H1 (cell line): ENCODE measurements around the gene STIM1. TPM values are rescaled to one million over a fixed set of nuclear protein-coding genes. Genes with fewer than 3 reads are reported as not detected.

Experiments
- CTCF ChIA-PET: fragments of 300-600 bp; sonication (Branson Sonifier 250); formaldehyde crosslinking; loops from one replicate; lab custom pipeline; 2021; ENCODE audit not compliant: partially characterized antibody; lab: Charles Lee
- POLR2A ChIA-PET: fragments of 300-600 bp; sonication (Branson Sonifier 250); formaldehyde crosslinking; loops from one replicate; lab custom pipeline; 2021; ENCODE audit warnings: inconsistent platforms; ENCODE audit not compliant: partially characterized antibody; lab: Charles Lee
- DNase-seq, 2 experiments: peaks; one replicate each; pipeline versions ENCODE4 v3.0.0 to v3.0.0-alpha.2; 2010 to 2022; ENCODE audit warnings: low spot score in 2 of 2, low read depth in 1 of 2, mixed read lengths in 1 of 2
- FAIRE-seq: peaks from 2 replicates; lab custom pipeline; 2011; peaks lifted over from hg19 to GRCh38; lab: Jason Lieb, UNC
- H2AFZ ChIP-seq: 2 replicates; pipeline ENCODE4 v1.8.1; 2012; ENCODE audit warnings: low read length, inconsistent platforms
- H2AK5ac ChIP-seq: 2 replicates; pipeline ENCODE4 v1.6.1; 2013; ENCODE audit warnings: low read depth, low read length
- H2BK120ac ChIP-seq: replicated peaks from 2 replicates; pipeline ENCODE3; 2013; ENCODE audit warnings: low read depth, low read length, inconsistent platforms
- H2BK12ac ChIP-seq: 2 replicates; pipeline ENCODE4 v1.6.1; 2013; ENCODE audit warnings: low read depth, low read length
- H2BK15ac ChIP-seq: 2 replicates; pipeline ENCODE4 v1.6.1; 2013; ENCODE audit warnings: low read length
- H2BK20ac ChIP-seq: 2 replicates; pipeline ENCODE4 v1.6.1; 2013; ENCODE audit warnings: low read length
- H2BK5ac ChIP-seq: 2 replicates; pipeline ENCODE4 v1.6.1; 2013; ENCODE audit warnings: low read depth, low read length
- H3K14ac ChIP-seq: 2 replicates; pipeline ENCODE4 v1.6.1; 2013; ENCODE audit warnings: inconsistent platforms; ENCODE audit not compliant: insufficient read length
- H3K18ac ChIP-seq: 2 replicates; pipeline ENCODE4 v1.6.1; 2013; ENCODE audit warnings: low read length; ENCODE audit errors: extremely low read depth
- H3K23ac ChIP-seq: 2 replicates; pipeline ENCODE4 v1.6.1; 2013; ENCODE audit warnings: inconsistent platforms; ENCODE audit not compliant: insufficient read length
- H3K23me2 ChIP-seq: 2 replicates; pipeline ENCODE4 v1.6.1; 2013; ENCODE audit warnings: low read depth, low read length
- H3K27ac ChIP-seq: 2 replicates; pipeline ENCODE4 v1.6.1; 2011; ENCODE audit warnings: low read depth, low read length, inconsistent platforms
- H3K27me3 ChIP-seq, 4 experiments: replicated peaks in 1 of 4; 1 replicate in 1 of 4; 2 replicates in 3 of 4; pipeline versions ENCODE4 v1.6.1 to v1.8.1; 2011 to 2013; ENCODE audit warnings: low read length in 3 of 4, mild to moderate bottlenecking in 3 of 4, inconsistent platforms in 2 of 4, mixed read lengths in 2 of 4, moderate library complexity in 1 of 4; ENCODE audit not compliant: control insufficient read depth in 3 of 4, insufficient read depth in 3 of 4; ENCODE audit errors: extremely low read depth in 1 of 4
- H3K36me3 ChIP-seq, 4 experiments: 2 replicates each; pipeline versions ENCODE4 v1.6.1 to v1.8.1; 2011 to 2013; ENCODE audit warnings: mild to moderate bottlenecking in 4 of 4, low read length in 3 of 4, moderate library complexity in 2 of 4, control low read depth in 1 of 4, inconsistent platforms in 1 of 4; ENCODE audit not compliant: insufficient read depth in 4 of 4, control insufficient read depth in 2 of 4
- H3K4ac ChIP-seq: replicated peaks from 2 replicates; pipeline ENCODE3; 2013; ENCODE audit warnings: low read length, low read depth, mixed read lengths, inconsistent platforms; ENCODE audit not compliant: insufficient read length
- H3K4me1 ChIP-seq, 4 experiments: replicated peaks in 1 of 4; 1 replicate in 1 of 4; 2 replicates in 3 of 4; pipeline versions ENCODE4 v1.6.1 to v1.8.1; 2011 to 2013; ENCODE audit warnings: low read length in 3 of 4, inconsistent platforms in 2 of 4, mixed read lengths in 1 of 4; ENCODE audit not compliant: insufficient read depth in 4 of 4, control insufficient read depth in 3 of 4
- H3K4me2 ChIP-seq, 2 experiments: 2 replicates each; pipeline versions ENCODE4 v1.6.1 to v1.8.1; 2011 to 2013; ENCODE audit warnings: low read depth in 2 of 2, low read length in 2 of 2, control low read depth in 1 of 2, inconsistent platforms in 1 of 2, mild to moderate bottlenecking in 1 of 2; ENCODE audit not compliant: insufficient read depth in 1 of 2
- H3K4me3 ChIP-seq, 4 experiments: fragments of 200-600, 300-600 bp in 1 of 4; sonication (generic), shearing (Covaris generic), sonication (Bioruptor Twin) in 1 of 4; 2 replicates each; pipeline versions ENCODE4 v1.5.1 to v1.8.1; 2011 to 2016; ENCODE audit warnings: low read length in 4 of 4, low read depth in 3 of 4, control low read depth in 2 of 4, inconsistent platforms in 2 of 4, mild to moderate bottlenecking in 2 of 4, mixed read lengths in 1 of 4, moderate library complexity in 1 of 4; ENCODE audit not compliant: insufficient read depth in 2 of 4; ENCODE audit errors: extremely low read depth in 1 of 4
- H3K56ac ChIP-seq: replicated peaks from 2 replicates; pipeline ENCODE3; 2013; ENCODE audit warnings: low read depth, mild to moderate bottlenecking, mixed read lengths, low read length, inconsistent platforms; ENCODE audit not compliant: insufficient read length
- H3K79me1 ChIP-seq: 2 replicates; pipeline ENCODE4 v1.6.1; 2013; ENCODE audit warnings: low read depth, low read length, control low read depth
- H3K79me2 ChIP-seq, 2 experiments: 2 replicates each; pipeline versions ENCODE4 v1.6.1 to v1.8.1; 2012 to 2013; ENCODE audit warnings: low read length in 2 of 2, mild to moderate bottlenecking in 2 of 2, inconsistent platforms in 1 of 2; ENCODE audit not compliant: insufficient read depth in 2 of 2, control insufficient read depth in 1 of 2
- H3K9ac ChIP-seq, 4 experiments: replicated peaks in 1 of 4; 1 replicate in 1 of 4; 2 replicates in 3 of 4; pipeline versions ENCODE4 v1.6.1 to v1.8.1; 2011 to 2013; ENCODE audit warnings: low read depth in 3 of 4, low read length in 3 of 4, control low read depth in 2 of 4, mild to moderate bottlenecking in 2 of 4, moderate library complexity in 2 of 4, inconsistent platforms in 1 of 4; ENCODE audit errors: extremely low read depth in 1 of 4
- H3K9me3 ChIP-seq, 2 experiments: 2 replicates each; pipeline versions ENCODE4 v1.6.1 to v1.8.1; 2012 to 2013; ENCODE audit warnings: mild to moderate bottlenecking in 2 of 2, moderate library complexity in 2 of 2, control low read depth in 1 of 2, inconsistent platforms in 1 of 2, low read depth in 1 of 2, low read length in 1 of 2, mixed read lengths in 1 of 2; ENCODE audit not compliant: insufficient read depth in 2 of 2
- H4K20me1 ChIP-seq, 2 experiments: replicated peaks in 1 of 2; 2 replicates each; pipeline versions ENCODE3 to v1.8.1; 2011 to 2013; ENCODE audit warnings: inconsistent platforms in 2 of 2, low read length in 2 of 2, mild to moderate bottlenecking in 1 of 2; ENCODE audit not compliant: insufficient read depth in 2 of 2, control insufficient read depth in 1 of 2
- H4K5ac ChIP-seq: 2 replicates; pipeline ENCODE4 v1.6.1; 2013; ENCODE audit warnings: low read length, low read depth, mixed read lengths, inconsistent platforms; ENCODE audit not compliant: insufficient read length
- H4K8ac ChIP-seq: 2 replicates; pipeline ENCODE4 v1.8.0; 2013; ENCODE audit warnings: mild to moderate bottlenecking, moderate library complexity, low read length, inconsistent platforms; ENCODE audit not compliant: insufficient read depth; ENCODE audit errors: extremely low read depth
- H4K91ac ChIP-seq: replicated peaks from 2 replicates; pipeline ENCODE3; 2013; ENCODE audit warnings: low read length, mixed read lengths, inconsistent platforms; ENCODE audit not compliant: insufficient read length
- CREB1 ChIP-seq: IDR thresholded peaks from 2 replicates; pipeline ENCODE4 v1.6.1; 2012; ENCODE audit warnings: inconsistent platforms
- EP300 ChIP-seq, 2 experiments: IDR thresholded peaks; 1 replicate in 1 of 2; 2 replicates in 1 of 2; pipeline ENCODE4 v1.6.1; 2011 to 2012; ENCODE audit warnings: low read depth in 2 of 2, low read length in 2 of 2, mild to moderate bottlenecking in 2 of 2, borderline replicate concordance in 1 of 2, inconsistent platforms in 1 of 2, moderate library complexity in 1 of 2
- JUN ChIP-seq: IDR thresholded peaks from 2 replicates; pipeline ENCODE4 v1.6.1; 2011; ENCODE audit warnings: low read depth, mild to moderate bottlenecking, improper control_type of control experiment, low read length
- SUZ12 ChIP-seq: fragments of 200-600 bp; sonication (generic); IDR thresholded peaks from 2 replicates; pipeline ENCODE4 v1.6.1; 2012; ENCODE audit warnings: mild to moderate bottlenecking, inconsistent platforms, low read length, moderate library complexity, mixed read lengths
- TAF7 ChIP-seq: optimal IDR thresholded peaks from 2 replicates; pipeline ENCODE3; 2011; ENCODE audit warnings: low read depth, mild to moderate bottlenecking, inconsistent platforms, low read length, moderate library complexity, borderline replicate concordance
- polyA plus RNA-seq, 7 experiments: library from polyadenylated mRNA; depleted of rRNA in 3 of 7; stranded (reverse) in 5 of 7; unstranded in 2 of 7; fragments of >200 nt in 5 of 7; fragments of 200-250 nt in 2 of 7; gene quantifications; 1 replicate in 5 of 7; 2 replicates in 1 of 7; 4 replicates in 1 of 7; pipeline versions ENCODE4 v1.2.1 to v1.2.3, GENCODE V29; 2011 to 2013; ENCODE audit warnings: missing spikeins in 2 of 7, mixed read lengths in 2 of 7
- total RNA-seq: library from RNA; stranded (reverse); fragmentation: NEBNext Ultra II Directional; extraction: Animal tissue kit (Norgen Biotek cat#: 25700); gene quantifications from 2 replicates; pipeline ENCODE4 v1.2.1, GENCODE V29; 2021

Gene STIM1
- total and polyA plus RNA-seq, 2 of the 8 experiments (the other 6 are each of a cell fraction or from before 2014, with no cell fraction given) = 11.1 to 12.2 TPM

GRCh38 chr11:3990406-3990805, 134.9 kb downstream of the STIM1 start:
- Histone ChIP-seq H4K91ac (no peak overlapping the region), H3K18ac (no peak overlapping the region), H3K9ac (no peak overlapping the region), H2BK15ac (no peak overlapping the region), H3K36me3 (no peaks in the 10 kb centered on the region), H2BK120ac (no peak overlapping the region), H2BK20ac (no peak overlapping the region), H2BK5ac (no peak overlapping the region), H3K4me2 (no peak overlapping the region), H4K8ac (no peak overlapping the region), H3K4me3 (no peak overlapping the region), H3K27ac (no peak overlapping the region), H2AFZ (no peak overlapping the region), H3K79me2 (no peaks in the 10 kb centered on the region), H3K4me1 (no peaks in the 10 kb centered on the region), H3K23me2 (no peaks in the 10 kb centered on the region), H3K27me3 (no peaks in the 10 kb centered on the region; a peak in 1 of 7 replicates), H3K23ac (no peak overlapping the region), H3K56ac (no peak overlapping the region), H3K4ac (no peak overlapping the region), H2BK12ac (no peak overlapping the region), H3K14ac (no peak overlapping the region), H2AK5ac (no peak overlapping the region), H4K20me1 (no peaks in the 10 kb centered on the region), H3K9me3 (peaks cover 5% of the 10 kb centered on the region in 2 experiments; a peak in 2 of 4 replicates), H3K79me1 (no peaks in the 10 kb centered on the region), H4K5ac (no peak overlapping the region)
- DNase-seq = no peak
- CTCF ChIA-PET = interaction anchor here (0.9 to 1.6 kb wide), 3 partner anchors 30 to 141 kb away, joined by 3 to 6 read pairs (median 5); partner anchors contain the start of gene STIM1
- POLR2A ChIA-PET = no interaction called here
- FAIRE-seq = no peak
- TF ChIP-seq CREB1 (no peak), JUN (no peak), TAF7 (no peak), EP300 (IDR thresholded peaks at IDR 0.05; ENCODE audit: borderline replicate concordance in 1 of 2, low read depth in 2 of 2, low read length in 2 of 2) (no peak), SUZ12 (no peak)
